Coronary artery (tissue), 2 donors: ENCODE data around the gene CER1.
A peak's percentile ranks its signal among the peaks of the same experiment; 100 is the strongest.

Experiments used
- DNase-seq: peaks from one replicate; pipeline ENCODE4 v3.0.0-alpha.2; 2017; ENCODE audit warnings: low spot score
- H3K27ac ChIP-seq, 2 donors: fragments of 200-600 bp; sonication (generic); one replicate each; pipeline ENCODE4 v1.5.1; 2016 to 2019
- H3K4me3 ChIP-seq: fragments of 200-600 bp; sonication (generic); 2 replicates; pipeline ENCODE4 v1.5.1; 2016; ENCODE audit warnings: mild to moderate bottlenecking, moderate library complexity
- TF ChIP-seq, protein P1 (sequence below): fragments of 200-600 bp; sonication (generic); IDR thresholded peaks from one replicate; pipeline ENCODE4 v1.5.1; 2019; ENCODE audit warnings: antibody characterized with exemption

The CER1 gene

DNA sequence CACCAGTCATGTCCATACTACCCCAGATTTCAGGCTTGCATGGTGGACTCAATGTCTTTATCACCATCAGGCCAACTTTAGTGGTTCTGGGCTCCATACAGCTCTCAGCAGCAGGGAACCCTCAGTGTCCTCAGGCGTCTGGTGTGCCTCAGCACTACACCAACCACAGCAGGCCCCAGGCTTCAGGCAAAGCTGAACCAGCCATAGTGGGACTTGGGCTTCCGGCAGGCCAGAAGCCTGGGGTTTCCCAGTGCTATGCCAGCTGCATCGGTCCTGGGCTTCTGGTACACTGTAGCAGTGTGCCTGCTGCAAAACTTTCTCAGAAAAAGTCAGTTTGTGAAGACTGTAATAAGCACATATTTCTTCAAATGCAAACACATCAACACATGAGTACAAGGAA, 18.3 kb downstream of the CER1 start:
- no peak overlapping the region for H3K27ac ChIP-seq
- H3K4me3 ChIP-seq, result no peak overlapping the region
- no peak for DNase-seq
- TF ChIP-seq, protein P1, sequence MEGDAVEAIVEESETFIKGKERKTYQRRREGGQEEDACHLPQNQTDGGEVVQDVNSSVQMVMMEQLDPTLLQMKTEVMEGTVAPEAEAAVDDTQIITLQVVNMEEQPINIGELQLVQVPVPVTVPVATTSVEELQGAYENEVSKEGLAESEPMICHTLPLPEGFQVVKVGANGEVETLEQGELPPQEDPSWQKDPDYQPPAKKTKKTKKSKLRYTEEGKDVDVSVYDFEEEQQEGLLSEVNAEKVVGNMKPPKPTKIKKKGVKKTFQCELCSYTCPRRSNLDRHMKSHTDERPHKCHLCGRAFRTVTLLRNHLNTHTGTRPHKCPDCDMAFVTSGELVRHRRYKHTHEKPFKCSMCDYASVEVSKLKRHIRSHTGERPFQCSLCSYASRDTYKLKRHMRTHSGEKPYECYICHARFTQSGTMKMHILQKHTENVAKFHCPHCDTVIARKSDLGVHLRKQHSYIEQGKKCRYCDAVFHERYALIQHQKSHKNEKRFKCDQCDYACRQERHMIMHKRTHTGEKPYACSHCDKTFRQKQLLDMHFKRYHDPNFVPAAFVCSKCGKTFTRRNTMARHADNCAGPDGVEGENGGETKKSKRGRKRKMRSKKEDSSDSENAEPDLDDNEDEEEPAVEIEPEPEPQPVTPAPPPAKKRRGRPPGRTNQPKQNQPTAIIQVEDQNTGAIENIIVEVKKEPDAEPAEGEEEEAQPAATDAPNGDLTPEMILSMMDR, result no peak

DNA sequence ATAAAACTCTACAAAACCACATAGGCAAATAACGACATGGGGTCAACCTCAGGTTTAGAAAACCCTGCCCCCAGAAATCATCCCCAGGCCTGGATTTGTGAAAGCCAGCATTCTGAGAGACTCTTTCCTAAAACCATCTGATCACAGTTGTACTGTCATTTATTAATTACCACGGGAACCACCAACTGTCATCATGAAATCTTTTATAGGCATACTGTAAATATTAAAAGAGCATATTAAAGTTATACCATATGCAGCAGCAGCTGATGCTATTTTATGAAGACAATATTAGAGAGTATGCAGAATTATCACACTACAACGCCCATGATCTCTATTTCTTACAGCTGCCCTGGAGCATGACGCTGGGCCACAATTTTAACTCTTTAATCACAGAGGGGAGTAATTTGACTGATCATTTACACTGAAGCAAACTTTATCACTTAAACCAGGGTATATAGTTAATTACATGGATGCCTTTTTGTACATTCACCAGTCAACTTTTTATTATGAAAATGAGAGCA, 20.3 kb downstream of the CER1 start:
- no peak for DNase-seq
- Histone ChIP-seq H3K4me3 (no peak overlapping the region), H3K27ac (no peak overlapping the region)
- TF ChIP-seq, protein P1, result no peak

DNA sequence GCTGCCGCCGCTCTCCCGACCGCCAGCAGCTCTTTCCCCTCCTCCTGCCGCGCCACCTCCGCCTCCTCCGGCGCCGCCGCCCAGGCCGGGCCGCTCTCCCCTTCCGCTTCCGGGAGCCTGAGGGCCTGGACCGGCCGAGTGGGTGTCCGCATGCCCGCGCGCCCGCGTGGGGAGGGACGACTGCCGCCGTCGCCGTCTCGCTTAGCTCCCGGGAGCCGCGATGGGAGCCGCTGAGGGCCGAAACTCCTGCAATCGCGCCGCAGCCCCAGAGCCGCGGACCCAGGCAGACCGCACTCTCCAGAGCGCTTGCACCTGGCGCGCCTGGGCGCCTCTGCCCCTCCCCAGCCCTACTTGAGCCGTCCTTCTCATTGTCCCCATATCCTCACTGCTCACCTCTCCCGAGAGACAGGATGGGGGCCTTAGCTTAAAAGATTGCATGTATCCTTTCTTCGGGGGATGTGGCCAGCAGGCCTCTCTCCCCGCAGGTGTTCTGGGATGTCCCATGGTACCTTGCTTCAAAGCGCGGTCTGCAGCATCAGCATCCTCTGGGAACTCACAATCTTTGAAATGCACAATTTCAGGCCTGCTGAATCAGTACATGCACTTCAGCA, 29.2 kb downstream of the CER1 start, which contains the start of gene ZDHHC21:
Gene ZDHHC21 (minus strand): TSS at position 182 of the 611 bp plus-strand sequence. CDS start 19,092 bp downstream, outside the sequence.
- Histone ChIP-seq H3K4me3 (peak within 1 kb of the TSS; percentile 97), H3K27ac (peak within 1 kb of the TSS; percentile 44 to 78)
- TF ChIP-seq, protein P1, result no peak
- peak; percentile 79 for DNase-seq

DNA sequence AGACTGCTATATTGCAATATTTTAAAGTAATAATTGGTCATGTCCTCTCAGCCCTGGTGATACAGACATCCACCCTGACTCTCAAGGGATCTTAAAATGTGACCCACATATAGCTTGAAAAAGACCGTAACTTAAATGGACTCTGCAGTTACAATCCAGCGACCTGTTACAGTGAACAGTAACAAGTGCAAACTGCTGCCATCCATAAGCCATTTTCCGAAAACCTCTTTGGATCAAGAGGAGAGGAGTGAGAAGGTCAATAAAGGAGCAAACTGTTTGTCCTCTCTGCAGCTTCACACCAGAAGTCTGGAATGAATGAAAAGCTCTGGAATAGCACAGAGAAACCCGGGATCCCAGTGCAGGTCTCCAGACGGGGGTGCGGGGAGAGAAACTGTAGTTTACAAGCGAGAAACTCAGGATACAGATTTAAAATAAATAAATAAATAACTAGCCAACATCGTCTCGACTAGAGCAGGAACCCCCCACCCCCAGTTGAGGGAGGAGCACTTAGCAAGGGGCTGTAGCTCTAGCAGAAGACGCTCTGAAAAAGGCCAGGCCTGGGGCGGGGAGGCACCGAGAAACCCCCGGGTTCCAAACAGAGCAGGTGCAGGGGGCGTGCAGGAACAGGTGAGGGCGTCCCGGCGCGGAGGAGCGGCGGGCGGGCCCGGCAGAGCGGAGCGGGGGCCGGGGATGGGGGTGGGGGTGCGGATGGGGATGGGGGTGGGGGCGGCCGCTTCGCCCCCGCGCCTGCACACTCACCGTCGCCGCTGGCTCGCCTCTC, 29.9 kb downstream of the CER1 start:
- TF ChIP-seq, protein P1, result no peak
- Histone ChIP-seq H3K4me3 (peak overlapping the region; percentile 97), H3K27ac (peak overlapping the region; percentile 44 to 78)
- no peak for DNase-seq

DNA sequence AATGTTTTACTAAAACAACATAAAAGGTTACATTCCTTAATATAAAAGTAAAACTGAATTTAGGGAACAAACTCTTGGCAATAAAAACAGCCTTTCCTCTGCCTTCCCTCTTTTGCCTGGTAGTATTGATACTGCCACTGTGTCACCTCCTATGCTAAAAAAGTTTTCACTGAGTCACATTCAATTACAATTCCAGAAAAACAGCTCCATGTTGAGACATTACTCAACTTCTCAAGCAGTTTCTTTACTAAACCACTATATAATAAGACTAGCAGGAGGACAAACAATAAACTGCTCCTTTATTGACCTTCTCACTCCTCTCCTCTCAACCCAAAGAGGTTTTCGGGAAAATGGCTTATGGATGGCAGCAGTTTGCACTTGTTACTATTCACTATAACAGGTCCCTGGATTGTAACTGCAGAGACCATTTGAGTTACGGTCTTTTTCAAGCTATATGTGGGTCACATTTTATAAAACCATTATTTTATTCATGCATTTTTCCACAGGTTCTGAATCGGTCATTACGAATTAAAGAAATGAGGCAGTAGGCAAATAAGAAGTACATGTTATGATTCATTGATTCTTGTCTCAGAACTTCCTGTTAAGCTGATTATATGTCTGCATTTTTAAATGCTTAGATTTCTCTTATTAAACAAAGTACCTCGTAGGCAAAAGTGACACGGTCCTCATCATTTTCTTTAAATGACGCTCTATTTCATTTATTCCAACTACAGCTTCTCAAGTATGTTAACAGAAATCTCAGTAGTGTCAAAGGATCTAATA, 31.4 kb downstream of the CER1 start:
- no peak overlapping the region for H3K27ac ChIP-seq

DNA sequence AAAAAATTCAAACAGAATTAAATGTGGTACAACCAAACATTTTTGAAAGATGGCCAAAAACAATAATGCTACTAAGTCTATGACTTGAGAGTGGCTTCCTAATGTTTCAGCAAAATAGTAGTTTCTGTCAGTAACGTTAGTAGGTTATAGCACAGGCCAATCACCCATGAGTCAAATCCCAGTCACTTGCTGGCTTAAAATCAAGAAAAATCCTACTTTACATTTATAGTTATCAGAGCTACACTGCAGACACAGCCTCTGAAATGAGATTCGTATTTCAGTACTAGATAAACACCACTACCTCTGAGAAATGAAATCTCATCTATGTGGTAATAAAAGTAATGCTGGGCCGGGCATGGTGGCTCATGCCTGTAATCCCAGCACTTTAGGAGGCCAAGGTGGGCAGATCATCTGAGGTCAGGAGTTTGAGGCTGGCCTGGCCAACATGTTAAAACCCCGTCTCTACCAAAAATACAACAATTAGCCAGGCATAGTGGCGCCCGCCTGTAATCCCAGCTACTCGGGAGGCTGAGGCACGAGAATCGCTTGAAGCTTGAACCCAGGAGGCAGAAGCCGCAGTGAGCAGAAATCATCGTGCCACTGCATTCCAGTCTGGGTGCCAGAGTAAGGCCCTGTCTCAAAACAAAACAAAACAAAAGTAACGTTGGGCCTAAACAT, 35.4 kb downstream of the CER1 start:
- DNase-seq, result no peak
- TF ChIP-seq, protein P1, result no peak
- H3K4me3 ChIP-seq, result no peak overlapping the region
- H3K27ac ChIP-seq, result no peak overlapping the region

More for the DNA sequence above, 31.4 kb downstream of the CER1 start:
- H3K4me3 ChIP-seq, result no peak overlapping the region
- TF ChIP-seq, protein P1, result no peak
- no peak for DNase-seq
